GM12878 (cell line): Measurements from ENCODE around the gene KCND2. TPM values are rescaled to one million over a fixed set of nuclear protein-coding genes. Genes with fewer than 3 reads are reported as not detected.

Source experiments
- polyA plus RNA-seq, 11 experiments: library from polyadenylated mRNA; depleted of rRNA in 4 of 11; unstranded in 6 of 11; stranded (reverse) in 5 of 11; fragments of >200 nt; fragmentation: Nextera tagmentation in 4 of 11; fragmentation: Illumina TruSeq in 1 of 11; extraction: Ambion mirVana in 4 of 11; extraction: Trizol in 1 of 11; gene quantifications; 1 replicate in 1 of 11; 2 replicates in 10 of 11; pipeline versions ENCODE4 v1.2.1 to v1.2.3, GENCODE V29; 2011 to 2016; ENCODE audit warnings: inconsistent platforms in 2 of 11, missing spikeins in 2 of 11, low read depth in 1 of 11
- small RNA-seq: library from RNA; depleted of rRNA; stranded (forward); fragments of <200 nt; gene quantifications from one replicate; pipeline ENCODE3, GENCODE V24; 2014
- total RNA-seq, 4 experiments: library from RNA; depleted of rRNA in 3 of 4; stranded (reverse); fragments of >200 nt in 3 of 4; fragmentation: Illumina TruSeq in 1 of 4; extraction: Trizol in 1 of 4; gene quantifications; 2 replicates each; pipeline versions ENCODE4 v1.2.1 to v1.2.3, GENCODE V29; 2013 to 2021

KCND2 gene
- total and polyA plus RNA-seq, 10 of the 15 experiments (the other 5 are each of a cell fraction or from before 2014, with no cell fraction given): 3.6 to 22.3 (median 6.3) TPM

Small RNA genes within 50 kb of the gene (small RNA-seq; reads per million reads assigned to genes)
- gene RNU6-581P: not detected
